PC-9 (cell line): ENCODE data around the gene RUNDC3A. TPM values are rescaled to one million over a fixed set of nuclear protein-coding genes. Genes with fewer than 3 reads are reported as not detected.

Source experiments
- BruUV-seq: library from RNA; stranded (reverse); fragments of 400-500 nt; replicated peaks from 2 replicates; lab custom pipeline; 2021; lab: Mats Ljungman, UMichigan
- CTCF ChIA-PET: fragments of 300-600 bp; sonication (Branson Sonifier 250); formaldehyde crosslinking; loops from one replicate; lab custom pipeline; 2022; ENCODE audit warnings: antibody characterized with exemption; lab: Charles Lee
- POLR2A ChIA-PET: fragments of 300-600 bp; sonication (Branson Sonifier 250); formaldehyde crosslinking; loops from one replicate; lab custom pipeline; 2022; ENCODE audit warnings: antibody characterized with exemption; ENCODE audit not compliant: unreplicated experiment; lab: Charles Lee
- DNase-seq, 2 experiments: peaks; one replicate each; pipeline versions ENCODE4 v3.0.0 to v3.0.0-alpha.2; 2015 to 2022; ENCODE audit warnings: mixed read lengths in 1 of 2
- H2AFZ ChIP-seq: fragments of 200-600 bp; sonication (generic); 2 replicates; pipeline ENCODE4 v1.8.1; 2017; ENCODE audit warnings: antibody characterized with exemption
- H3F3A ChIP-seq: fragments of 200-600 bp; sonication (generic); 2 replicates; pipeline ENCODE4 v1.8.1; 2017; ENCODE audit warnings: antibody characterized with exemption, mild to moderate bottlenecking, low read depth; ENCODE audit not compliant: insufficient read depth
- H3K27ac ChIP-seq: fragments of 200-600 bp; sonication (generic); 2 replicates; pipeline ENCODE4 v1.6.1; 2016; ENCODE audit warnings: mixed run types
- H3K27me3 ChIP-seq: fragments of 200-600 bp; sonication (generic); 2 replicates; pipeline ENCODE4 v1.6.1; 2016; ENCODE audit warnings: low read depth, mixed run types; ENCODE audit not compliant: insufficient read depth
- H3K36me3 ChIP-seq: fragments of 200-600 bp; sonication (generic); 2 replicates; pipeline ENCODE4 v1.6.1; 2016; ENCODE audit warnings: low read depth, mixed run types
- H3K4me1 ChIP-seq: fragments of 200-600 bp; sonication (generic); replicated peaks from 2 replicates; pipeline ENCODE4 v1.6.1; 2016; ENCODE audit warnings: mixed run types; ENCODE audit not compliant: insufficient read depth
- H3K4me2 ChIP-seq: fragments of 200-600 bp; sonication (generic); 2 replicates; pipeline ENCODE4 v1.6.1; 2017; ENCODE audit warnings: mixed run types
- H3K4me3 ChIP-seq: fragments of 200-600 bp; sonication (generic); 2 replicates; pipeline ENCODE4 v1.6.1; 2016; ENCODE audit warnings: mixed run types
- H3K79me2 ChIP-seq: fragments of 200-600 bp; sonication (generic); 2 replicates; pipeline ENCODE4 v1.6.1; 2017; ENCODE audit warnings: low read depth, mixed run types
- H3K9me2 ChIP-seq: fragments of 200-600 bp; sonication (generic); 2 replicates; pipeline ENCODE4 v1.8.1; 2017; ENCODE audit warnings: mild to moderate bottlenecking; ENCODE audit not compliant: insufficient read depth
- H3K9me3 ChIP-seq: fragments of 200-600 bp; sonication (generic); 2 replicates; pipeline ENCODE4 v1.8.1; 2016; ENCODE audit warnings: low read depth; ENCODE audit not compliant: insufficient read depth
- H4K20me1 ChIP-seq: fragments of 200-600 bp; sonication (generic); 2 replicates; pipeline ENCODE4 v1.8.1; 2017; ENCODE audit not compliant: insufficient read depth
- CTCF ChIP-seq: fragments of 200-600 bp; sonication (generic); conservative IDR thresholded peaks from 2 replicates; pipeline ENCODE4 v1.6.1; 2017; ENCODE audit warnings: mixed run types, antibody characterized with exemption, mild to moderate bottlenecking, moderate library complexity
- EZH2 ChIP-seq: fragments of 200-600 bp; sonication (generic); IDR thresholded peaks from 2 replicates; pipeline ENCODE4 v1.8.0; 2017; ENCODE audit warnings: antibody characterized with exemption, low read depth
- intact Hi-C: fragments of 100-400 bp; cut with micrococcal nuclease; formaldehyde crosslinking; loops from one replicate; pipeline ENCODE4 v1.10.0; 2022; ENCODE audit not compliant: unreplicated experiment
- total RNA-seq: library from RNA; stranded (reverse); gene quantifications from 2 replicates; pipeline ENCODE4 v1.2.3, GENCODE V29; 2021

The RUNDC3A gene
- total RNA-seq, 1 experiment from 2014 or later = not detected

- H3K4me3 ChIP-seq = no peak overlapping the region
- intact Hi-C loops = no loop called here
- H2AFZ ChIP-seq = no peak overlapping the region
- POLR2A ChIA-PET = no interaction called here
- no peaks in the 10 kb centered on the region for H3K9me2 ChIP-seq
- no peak overlapping the region for H3K27ac ChIP-seq
- no peaks in the 10 kb centered on the region for H3K79me2 ChIP-seq
- TF ChIP-seq EZH2 = no peak
- no peak for TF ChIP-seq CTCF
- CTCF ChIA-PET = no interaction called here
- H3K4me2 ChIP-seq = no peak overlapping the region
- H3K4me1 ChIP-seq = no peaks in the 10 kb centered on the region
- peaks cover 5% of the 10 kb centered on the region; the same call in 1 of the 2 replicates for H3F3A ChIP-seq
- no TSS peak for BruUV-seq
- peaks cover 18% of the 10 kb centered on the region; the same call in 1 of the 2 replicates for H3K27me3 ChIP-seq
- H3K36me3 ChIP-seq = no peaks in the 10 kb centered on the region
- no peaks in the 10 kb centered on the region for H3K9me3 ChIP-seq
- no peaks in the 10 kb centered on the region for H4K20me1 ChIP-seq
- no peak for DNase-seq
Measured at GRCh38 chr17:44361292-44362260, 53.2 kb downstream of the RUNDC3A start.

GRCh38 chr17:44362459-44362948, 54.1 kb downstream of the RUNDC3A start:
- intact Hi-C loops = no loop called here

More at GRCh38 chr17:44362459-44362948, 54.1 kb downstream of the RUNDC3A start:
- H3K4me2 ChIP-seq = peak overlapping the region; percentile 89
- peaks cover 5% of the 10 kb centered on the region; the same call in 1 of the 2 replicates for H3F3A ChIP-seq
- no peaks in the 10 kb centered on the region for H3K9me3 ChIP-seq
- POLR2A ChIA-PET = interaction anchor here (0.5 to 0.6 kb wide), 2 partner anchors 31 to 306 kb away, joined by 7 to 11 read pairs; no protein-coding TSS in a partner anchor
- TF ChIP-seq CTCF = no peak
- TF ChIP-seq EZH2 = no peak
- H4K20me1 ChIP-seq = no peaks in the 10 kb centered on the region
- H3K36me3 ChIP-seq = no peaks in the 10 kb centered on the region
- H3K27ac ChIP-seq = no peak overlapping the region
- BruUV-seq = no TSS peak
- peaks cover 18% of the 10 kb centered on the region; the same call in 1 of the 2 replicates for H3K27me3 ChIP-seq
- peak overlapping the region; percentile 66; the same call in 1 of the 2 replicates for H3K4me3 ChIP-seq
- no peak overlapping the region for H2AFZ ChIP-seq
- CTCF ChIA-PET = interaction anchor here (0.5 to 0.6 kb wide), 2 partner anchors 81 to 108 kb away, joined by 4 to 5 read pairs; no protein-coding TSS in a partner anchor
- DNase-seq = no peak
- no peaks in the 10 kb centered on the region for H3K4me1 ChIP-seq
- H3K79me2 ChIP-seq = no peaks in the 10 kb centered on the region
- no peaks in the 10 kb centered on the region for H3K9me2 ChIP-seq
